ENCODE results near the gene MYO18B. TPM values are rescaled to one million over a fixed set of nuclear protein-coding genes. Genes with fewer than 3 reads are reported as not detected.

Gene MYO18B
- total RNA-seq, 1 experiment from 2014 or later: not detected

- H3K9me2 ChIP-seq (replicated peaks; ENCODE audit: low read length): no peaks in the 10 kb centered on the region
- DNase-seq: no peak
- H3K4me3 ChIP-seq (ENCODE audit: low read length): no peak overlapping the region
- H3K79me2 ChIP-seq (ENCODE audit: low read length): no peaks in the 10 kb centered on the region
- no peaks in the 10 kb centered on the region for H3K9me3 ChIP-seq (ENCODE audit: low read length)
- POLR2A ChIA-PET (ENCODE audit: unreplicated experiment): no interaction called here
- H3K4me1 ChIP-seq (ENCODE audit: insufficient read depth, low read length): no peaks in the 10 kb centered on the region
- no peaks in the 10 kb centered on the region for H3K36me3 ChIP-seq (ENCODE audit: low read depth, low read length)
- H3F3A ChIP-seq (ENCODE audit: low read length, unreplicated experiment): no peaks in the 10 kb centered on the region
- no peak overlapping the region for H3K9ac ChIP-seq (ENCODE audit: low read length)
- CTCF ChIA-PET: no interaction called here
- no peak overlapping the region for H3K27ac ChIP-seq (ENCODE audit: low read length)
- no peaks in the 10 kb centered on the region for H4K20me1 ChIP-seq (ENCODE audit: low read length)
- ATAC-seq: no peak
- H3K27me3 ChIP-seq (ENCODE audit: low read length): 0 out of 2 replicates have a peak, but pooled peaks cover 4% of the 10 kb centered on the region
- H2AFZ ChIP-seq (ENCODE audit: low read length): no peak overlapping the region
- TF ChIP-seq EZH2 (IDR thresholded peaks at IDR 0.05; ENCODE audit: low read length, unreplicated experiment): no peak
- no peak for TF ChIP-seq CTCF (conservative IDR thresholded peaks at IDR 0.05; ENCODE audit: low read depth, low read length)
- TF ChIP-seq EZH2phosphoT487 (IDR thresholded peaks at IDR 0.05; ENCODE audit: borderline replicate concordance, low read length): no peak
- no peak overlapping the region for H3K4me2 ChIP-seq (ENCODE audit: low read length)
- no TSS peak for BruUV-seq (replicated peaks)
- intact Hi-C loops (cut with micrococcal nuclease): no loop called here
Observed at GRCh38 chr22:25827415-25827814, 85.4 kb downstream of the MYO18B start.

- H3K9me3 ChIP-seq (ENCODE audit: low read length): no peaks in the 10 kb centered on the region
- ATAC-seq (no peak), DNase-seq (no peak)
- H3K36me3 ChIP-seq (ENCODE audit: low read depth, low read length): no peaks in the 10 kb centered on the region
- H3K9me2 ChIP-seq (replicated peaks; ENCODE audit: low read length): no peaks in the 10 kb centered on the region
- BruUV-seq (replicated peaks): no TSS peak
- ChIA-PET POLR2A (ENCODE audit: unreplicated experiment) (no interaction called here), CTCF (no interaction called here)
- 0 out of 2 replicates have a peak, but pooled peaks cover 4% of the 10 kb centered on the region for H3K27me3 ChIP-seq (ENCODE audit: low read length)
- H3K9ac ChIP-seq (ENCODE audit: low read length): no peak overlapping the region
- H2AFZ ChIP-seq (ENCODE audit: low read length): no peak overlapping the region
- no peaks in the 10 kb centered on the region for H3K4me1 ChIP-seq (ENCODE audit: insufficient read depth, low read length)
- intact Hi-C loops (cut with micrococcal nuclease): no loop called here
- H3K4me3 ChIP-seq (ENCODE audit: low read length): no peak overlapping the region
- H3K79me2 ChIP-seq (ENCODE audit: low read length): no peaks in the 10 kb centered on the region
- no peak for TF ChIP-seq CTCF (conservative IDR thresholded peaks at IDR 0.05; ENCODE audit: low read depth, low read length)
- no peak overlapping the region for H3K4me2 ChIP-seq (ENCODE audit: low read length)
- H4K20me1 ChIP-seq (ENCODE audit: low read length): no peaks in the 10 kb centered on the region
- H3F3A ChIP-seq (ENCODE audit: low read length, unreplicated experiment): no peaks in the 10 kb centered on the region
- H3K27ac ChIP-seq (ENCODE audit: low read length): no peak overlapping the region
Observed at GRCh38 chr22:25828422-25828821, 86.4 kb downstream of the MYO18B start.

GRCh38 chr22:25829237-25829636, 87.2 kb downstream of the MYO18B start:
- TF ChIP-seq CTCF (conservative IDR thresholded peaks at IDR 0.05; ENCODE audit: low read depth, low read length) (no peak), EZH2phosphoT487 (IDR thresholded peaks at IDR 0.05; ENCODE audit: borderline replicate concordance, low read length) (no peak), EZH2 (IDR thresholded peaks at IDR 0.05; ENCODE audit: low read length, unreplicated experiment) (no peak)
- 0 out of 2 replicates have a peak, but pooled peaks cover 4% of the 10 kb centered on the region for H3K27me3 ChIP-seq (ENCODE audit: low read length)
- H3K4me1 ChIP-seq (ENCODE audit: insufficient read depth, low read length): no peaks in the 10 kb centered on the region
- H3K79me2 ChIP-seq (ENCODE audit: low read length): no peaks in the 10 kb centered on the region
- H3K27ac ChIP-seq (ENCODE audit: low read length): no peak overlapping the region
- no peaks in the 10 kb centered on the region for H3K36me3 ChIP-seq (ENCODE audit: low read depth, low read length)
- no peak for ATAC-seq
- DNase-seq: no peak
- no peaks in the 10 kb centered on the region for H3K9me3 ChIP-seq (ENCODE audit: low read length)
- H3K9me2 ChIP-seq (replicated peaks; ENCODE audit: low read length): no peaks in the 10 kb centered on the region
- no TSS peak for BruUV-seq (replicated peaks)
- no peak overlapping the region for H3K9ac ChIP-seq (ENCODE audit: low read length)
- H2AFZ ChIP-seq (ENCODE audit: low read length): no peak overlapping the region
- intact Hi-C loops (cut with micrococcal nuclease): no loop called here
- H4K20me1 ChIP-seq (ENCODE audit: low read length): no peaks in the 10 kb centered on the region
- ChIA-PET POLR2A (ENCODE audit: unreplicated experiment) (no interaction called here), CTCF (no interaction called here)
- no peak overlapping the region for H3K4me2 ChIP-seq (ENCODE audit: low read length)
- no peaks in the 10 kb centered on the region for H3F3A ChIP-seq (ENCODE audit: low read length, unreplicated experiment)
- H3K4me3 ChIP-seq (ENCODE audit: low read length): no peak overlapping the region

Data from PC-3 (cell line).